ENCODE results near the gene MYMK. TPM values are rescaled to one million over a fixed set of nuclear protein-coding genes. Genes with fewer than 3 reads are reported as not detected.

MYMK gene
- polyA plus RNA-seq, 3 donors = not detected

DNA sequence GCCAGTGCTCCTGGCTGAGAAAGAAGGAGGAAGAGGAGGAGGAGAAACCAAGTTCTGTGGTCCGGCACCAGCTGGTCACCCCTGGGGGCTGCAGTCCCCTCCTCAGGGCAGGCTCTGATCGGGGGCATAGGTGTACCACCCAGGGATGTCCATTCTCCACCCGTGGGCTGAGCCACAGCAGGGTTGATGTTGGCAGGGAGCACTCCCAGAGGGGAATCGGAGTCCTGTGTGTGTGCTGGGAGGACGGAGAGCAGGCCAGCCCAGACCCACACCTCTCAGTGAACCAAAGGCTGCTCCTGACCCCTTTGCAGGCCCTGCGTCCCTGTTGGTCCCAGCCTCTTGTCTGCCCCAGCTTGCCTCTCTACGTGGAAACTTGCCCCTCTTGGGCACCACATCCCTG is 5.1 kb upstream of the MYMK start:
- H3K27ac Mint-ChIP-seq = no peak overlapping the region
- WGBS (ENCODE audit: insufficient coverage) = 96% methylated on average over 5 of the region's 7 CpGs
- H3K27me3 ChIP-seq (ENCODE audit: control insufficient read depth in 2 of 2, insufficient read depth in 2 of 2, low read length in 2 of 2) = peaks cover 0 to 23% of the 10 kb centered on the region in 2 donors

GRCh38 chr9:133529457-133529856 is 4.7 kb upstream of the MYMK start:
- H2AFZ ChIP-seq (ENCODE audit: insufficient read depth, low read depth, low read length, poor library complexity, severe bottlenecking) = no peak overlapping the region
- H3K4me3 ChIP-seq (replicated peaks in 1 of 3; ENCODE audit: low read depth in 2 of 3, low read length in 3 of 3) = no peak overlapping the region
- no peak for DNase-seq
- H3K4me1 ChIP-seq (ENCODE audit: control insufficient read depth in 1 of 2, insufficient read depth in 2 of 2, low read length in 2 of 2) = no peaks in the 10 kb centered on the region
- no peak overlapping the region for H3K27ac ChIP-seq (ENCODE audit: low read depth in 1 of 2, low read length in 2 of 2)
- no peaks in the 10 kb centered on the region for H3K79me2 ChIP-seq (ENCODE audit: insufficient read depth, low read length)
- TF ChIP-seq, protein P1, sequence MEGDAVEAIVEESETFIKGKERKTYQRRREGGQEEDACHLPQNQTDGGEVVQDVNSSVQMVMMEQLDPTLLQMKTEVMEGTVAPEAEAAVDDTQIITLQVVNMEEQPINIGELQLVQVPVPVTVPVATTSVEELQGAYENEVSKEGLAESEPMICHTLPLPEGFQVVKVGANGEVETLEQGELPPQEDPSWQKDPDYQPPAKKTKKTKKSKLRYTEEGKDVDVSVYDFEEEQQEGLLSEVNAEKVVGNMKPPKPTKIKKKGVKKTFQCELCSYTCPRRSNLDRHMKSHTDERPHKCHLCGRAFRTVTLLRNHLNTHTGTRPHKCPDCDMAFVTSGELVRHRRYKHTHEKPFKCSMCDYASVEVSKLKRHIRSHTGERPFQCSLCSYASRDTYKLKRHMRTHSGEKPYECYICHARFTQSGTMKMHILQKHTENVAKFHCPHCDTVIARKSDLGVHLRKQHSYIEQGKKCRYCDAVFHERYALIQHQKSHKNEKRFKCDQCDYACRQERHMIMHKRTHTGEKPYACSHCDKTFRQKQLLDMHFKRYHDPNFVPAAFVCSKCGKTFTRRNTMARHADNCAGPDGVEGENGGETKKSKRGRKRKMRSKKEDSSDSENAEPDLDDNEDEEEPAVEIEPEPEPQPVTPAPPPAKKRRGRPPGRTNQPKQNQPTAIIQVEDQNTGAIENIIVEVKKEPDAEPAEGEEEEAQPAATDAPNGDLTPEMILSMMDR (IDR thresholded peaks at IDR 0.05) = no peak
- H3K9me3 ChIP-seq (replicated peaks in 1 of 2; ENCODE audit: control insufficient read depth in 1 of 2, insufficient read depth in 1 of 2, low read length in 2 of 2) = no peaks in the 10 kb centered on the region
- Mint-ChIP-seq H3K9me3 (peaks cover 0 to 2% (median 0%) of the 10 kb centered on the region in 7 donors), H3K27me3 (ENCODE audit: low read depth in 3 of 3) (peaks cover 22 to 35% (median 27%) of the 10 kb centered on the region in 3 donors), H3K36me3 (no peaks in the 10 kb centered on the region), H3K4me1 (peaks cover 5% of the 10 kb centered on the region), H3K4me3 (no peak overlapping the region), H3K27ac (no peak overlapping the region)
- H3K36me3 ChIP-seq (replicated peaks in 1 of 2; ENCODE audit: control insufficient read depth in 1 of 2, insufficient read depth in 2 of 2, low read length in 2 of 2) = no peaks in the 10 kb centered on the region
- H3K27me3 ChIP-seq (ENCODE audit: control insufficient read depth in 2 of 2, insufficient read depth in 2 of 2, low read length in 2 of 2) = peaks cover 0 to 20% of the 10 kb centered on the region in 2 donors
- H3K9ac ChIP-seq (ENCODE audit: insufficient read depth, low read length, poor library complexity, severe bottlenecking) = no peak overlapping the region
- intact Hi-C loops (cut with micrococcal nuclease) = no loop called here
- H4K20me1 ChIP-seq (ENCODE audit: insufficient read depth, low read length) = no peaks in the 10 kb centered on the region
- no peak overlapping the region for H3K4me2 ChIP-seq (replicated peaks; ENCODE audit: extremely low read depth, low read length, poor library complexity, severe bottlenecking)
- WGBS (ENCODE audit: insufficient coverage) = 95% methylated on average over 5 of the region's 7 CpGs

More for the DNA sequence above, 5.1 kb upstream of the MYMK start:
- Histone ChIP-seq H3K27ac (ENCODE audit: low read depth in 1 of 2, low read length in 2 of 2) (no peak overlapping the region), H3K4me2 (replicated peaks; ENCODE audit: extremely low read depth, low read length, poor library complexity, severe bottlenecking) (no peak overlapping the region), H3K9ac (ENCODE audit: insufficient read depth, low read length, poor library complexity, severe bottlenecking) (no peak overlapping the region), H3K4me1 (ENCODE audit: control insufficient read depth in 1 of 2, insufficient read depth in 2 of 2, low read length in 2 of 2) (no peaks in the 10 kb centered on the region), H3K79me2 (ENCODE audit: insufficient read depth, low read length) (no peaks in the 10 kb centered on the region), H2AFZ (ENCODE audit: insufficient read depth, low read depth, low read length, poor library complexity, severe bottlenecking) (no peak overlapping the region), H4K20me1 (ENCODE audit: insufficient read depth, low read length) (no peaks in the 10 kb centered on the region), H3K9me3 (replicated peaks in 1 of 2; ENCODE audit: control insufficient read depth in 1 of 2, insufficient read depth in 1 of 2, low read length in 2 of 2) (no peaks in the 10 kb centered on the region), H3K36me3 (replicated peaks in 1 of 2; ENCODE audit: control insufficient read depth in 1 of 2, insufficient read depth in 2 of 2, low read length in 2 of 2) (no peaks in the 10 kb centered on the region), H3K4me3 (replicated peaks in 1 of 3; ENCODE audit: low read depth in 2 of 3, low read length in 3 of 3) (no peak overlapping the region)
- Mint-ChIP-seq H3K4me3 (no peak overlapping the region), H3K4me1 (peaks cover 5% of the 10 kb centered on the region), H3K27me3 (ENCODE audit: low read depth in 3 of 3) (peaks cover 24 to 39% (median 30%) of the 10 kb centered on the region in 3 donors), H3K9me3 (peaks cover 0 to 2% (median 0%) of the 10 kb centered on the region in 7 donors), H3K36me3 (no peaks in the 10 kb centered on the region)
- DNase-seq = no peak
- intact Hi-C loops (cut with micrococcal nuclease) = no loop called here
- TF ChIP-seq, protein P1 (IDR thresholded peaks at IDR 0.05) = no peak

All from CD14-positive monocyte (primary cell).